GM12878 (cell line): ENCODE data around the gene ZNF627. TPM values are rescaled to one million over a fixed set of nuclear protein-coding genes. Genes with fewer than 3 reads are reported as not detected.

Experiments
- DPF2 ChIP-seq: fragments of 450-650 bp; IDR thresholded peaks from 2 replicates; pipeline ENCODE4 v1.6.1; 2017; ENCODE audit warnings: mild to moderate bottlenecking
- ETV6 ChIP-seq, 2 experiments: fragments of 450-650 bp in 1 of 2; IDR thresholded peaks in 1 of 2; conservative IDR thresholded peaks in 1 of 2; 2 replicates each; pipeline ENCODE4 v1.6.1; 2014; ENCODE audit warnings: antibody characterized with exemption in 1 of 2, borderline replicate concordance in 1 of 2, low read depth in 1 of 2, mild to moderate bottlenecking in 1 of 2, moderate library complexity in 1 of 2
- GATAD2B ChIP-seq: fragments of 450-650 bp; conservative IDR thresholded peaks from 2 replicates; pipeline ENCODE4 v1.6.1; 2017; ENCODE audit warnings: low read depth, mild to moderate bottlenecking, moderate library complexity
- HCFC1 ChIP-seq: fragments of 150-350 bp; IDR thresholded peaks from 2 replicates; pipeline ENCODE4 v1.6.1; 2014; ENCODE audit warnings: low read length
- LARP7 ChIP-seq: fragments of 450-650 bp; IDR thresholded peaks from 2 replicates; pipeline ENCODE4 v1.6.1; 2017; ENCODE audit warnings: mild to moderate bottlenecking
- NFXL1 ChIP-seq: fragments of 450-650 bp; IDR thresholded peaks from 2 replicates; pipeline ENCODE4 v1.6.1; 2017; ENCODE audit warnings: antibody characterized with exemption, mild to moderate bottlenecking, borderline replicate concordance
- NR2C2 ChIP-seq: IDR thresholded peaks from 2 replicates; pipeline ENCODE4 v1.6.1; 2011; ENCODE audit warnings: borderline replicate concordance, low read depth; ENCODE audit not compliant: control insufficient read depth, insufficient read length
- NR2F1 ChIP-seq: fragments of 450-650 bp; conservative IDR thresholded peaks from 2 replicates; pipeline ENCODE4 v1.6.1; 2017; ENCODE audit warnings: mild to moderate bottlenecking
- PML ChIP-seq: IDR thresholded peaks from 2 replicates; pipeline ENCODE4 v1.6.1; 2012; ENCODE audit warnings: low read length, inconsistent platforms
- POLR2AphosphoS5 ChIP-seq: IDR thresholded peaks from 2 replicates; pipeline ENCODE4 v1.6.1; 2011; ENCODE audit warnings: mild to moderate bottlenecking, low read length, inconsistent platforms
- SREBF2 ChIP-seq: IDR thresholded peaks from 2 replicates; pipeline ENCODE4 v1.6.1; 2012; ENCODE audit warnings: mild to moderate bottlenecking, low read length
- SRF ChIP-seq, 2 experiments: IDR thresholded peaks; 2 replicates each; pipeline ENCODE4 v1.6.1; 2011; ENCODE audit warnings: low read depth in 2 of 2, low read length in 2 of 2, mild to moderate bottlenecking in 1 of 2, moderate library complexity in 1 of 2
- TAF1 ChIP-seq: IDR thresholded peaks from 2 replicates; pipeline ENCODE4 v1.6.1; 2011; ENCODE audit warnings: mild to moderate bottlenecking, low read depth, low read length, borderline replicate concordance
- TCF12 ChIP-seq: IDR thresholded peaks from 2 replicates; pipeline ENCODE4 v1.6.1; 2011; ENCODE audit warnings: low read depth, mild to moderate bottlenecking, low read length
- TCF3 ChIP-seq: IDR thresholded peaks from 2 replicates; pipeline ENCODE4 v1.6.1; 2012; ENCODE audit warnings: low read depth, mild to moderate bottlenecking, low read length, borderline replicate concordance; ENCODE audit not compliant: insufficient read depth
- YY1 ChIP-seq: IDR thresholded peaks from 2 replicates; pipeline ENCODE4 v1.6.1; 2011; ENCODE audit warnings: low read depth, mild to moderate bottlenecking, low read length
- polyA plus RNA-seq, 11 experiments: library from polyadenylated mRNA; depleted of rRNA in 4 of 11; unstranded in 6 of 11; stranded (reverse) in 5 of 11; fragments of >200 nt; fragmentation: Nextera tagmentation in 4 of 11; fragmentation: Illumina TruSeq in 1 of 11; extraction: Ambion mirVana in 4 of 11; extraction: Trizol in 1 of 11; gene quantifications; 1 replicate in 1 of 11; 2 replicates in 10 of 11; pipeline versions ENCODE4 v1.2.1 to v1.2.3, GENCODE V29; 2011 to 2016; ENCODE audit warnings: inconsistent platforms in 2 of 11, missing spikeins in 2 of 11, low read depth in 1 of 11
- total RNA-seq, 4 experiments: library from RNA; depleted of rRNA in 3 of 4; stranded (reverse); fragments of >200 nt in 3 of 4; fragmentation: Illumina TruSeq in 1 of 4; extraction: Trizol in 1 of 4; gene quantifications; 2 replicates each; pipeline versions ENCODE4 v1.2.1 to v1.2.3, GENCODE V29; 2013 to 2021
- TF ChIP-seq, protein P1 (sequence below): fragments of 450-650 bp; IDR thresholded peaks from 2 replicates; pipeline ENCODE4 v1.6.1; 2018; ENCODE audit warnings: mild to moderate bottlenecking, low read depth, moderate library complexity; ENCODE audit not compliant: partially characterized antibody
- TF ChIP-seq, protein P2 (sequence below): fragments of 450-650 bp; IDR thresholded peaks from 2 replicates; pipeline ENCODE4 v1.6.1; 2017; ENCODE audit warnings: mild to moderate bottlenecking, moderate library complexity
- TF ChIP-seq, protein P3 (sequence below): IDR thresholded peaks from 2 replicates; pipeline ENCODE4 v1.6.1; 2011; ENCODE audit warnings: low read depth, mild to moderate bottlenecking, low read length, moderate library complexity, borderline replicate concordance; ENCODE audit errors: extremely low read depth
- TF ChIP-seq, protein P4 (sequence below): IDR thresholded peaks from 2 replicates; pipeline ENCODE4 v1.6.1; 2012; ENCODE audit warnings: low read depth, low read length, improper control_type of control experiment

The ZNF627 gene
- total and polyA plus RNA-seq, 10 of the 15 experiments (the other 5 are each of a cell fraction or from before 2014, with no cell fraction given), result 5.1 to 13.7 (median 10.2) TPM

DNA sequence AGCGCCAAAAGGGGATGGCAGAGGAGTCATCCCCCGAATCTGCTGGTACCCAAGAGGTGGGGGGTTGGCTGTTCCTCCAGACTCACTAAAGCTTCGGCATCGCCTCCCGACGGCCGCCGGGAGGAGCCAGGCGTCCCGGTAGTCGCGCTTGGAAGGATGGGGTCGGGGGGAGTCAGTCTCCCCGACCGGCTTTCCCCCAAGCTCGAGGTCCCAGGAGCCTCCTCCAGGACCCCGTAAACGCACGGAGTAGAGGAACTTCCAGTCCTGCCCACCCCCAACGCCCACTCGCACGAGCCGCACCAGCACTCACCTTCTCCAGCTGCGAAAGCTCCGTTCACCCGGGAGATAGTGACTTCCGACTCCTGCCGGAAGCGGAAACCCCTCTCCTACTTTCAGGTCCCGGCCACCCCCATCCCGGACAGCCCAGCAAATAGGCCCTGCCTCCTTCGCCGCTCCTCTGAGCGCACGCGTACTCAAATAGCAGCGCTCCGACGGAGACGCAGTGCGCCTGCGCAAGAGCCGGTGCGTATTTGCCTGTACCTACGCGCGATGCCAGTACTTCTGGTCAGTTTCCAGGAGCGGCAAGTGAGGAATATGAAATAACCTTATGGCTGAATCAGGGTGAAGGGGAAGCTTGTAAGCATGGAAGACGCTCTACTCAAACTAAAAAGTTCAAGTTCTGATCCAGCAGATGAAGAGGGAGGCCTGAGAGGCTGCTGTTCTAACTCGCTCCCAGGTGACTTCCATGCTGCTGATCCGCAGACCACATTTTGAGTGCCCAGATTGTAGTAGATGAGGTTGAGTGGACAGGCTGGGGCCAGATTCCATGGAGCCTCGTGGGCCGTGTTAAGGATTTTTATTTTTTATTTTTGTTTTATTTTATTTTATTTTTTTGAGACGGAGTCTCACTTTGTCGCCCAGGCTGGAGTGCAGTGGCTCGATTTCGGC lies 38.1 kb upstream of the ZNF627 start, which contains the start of gene ELOF1 (continued):
- TF ChIP-seq TCF3, result 0 out of 2 replicates have a peak, but pooled peaks have one; percentile 56
- no peak for TF ChIP-seq NR2C2
- TF ChIP-seq, protein P1, sequence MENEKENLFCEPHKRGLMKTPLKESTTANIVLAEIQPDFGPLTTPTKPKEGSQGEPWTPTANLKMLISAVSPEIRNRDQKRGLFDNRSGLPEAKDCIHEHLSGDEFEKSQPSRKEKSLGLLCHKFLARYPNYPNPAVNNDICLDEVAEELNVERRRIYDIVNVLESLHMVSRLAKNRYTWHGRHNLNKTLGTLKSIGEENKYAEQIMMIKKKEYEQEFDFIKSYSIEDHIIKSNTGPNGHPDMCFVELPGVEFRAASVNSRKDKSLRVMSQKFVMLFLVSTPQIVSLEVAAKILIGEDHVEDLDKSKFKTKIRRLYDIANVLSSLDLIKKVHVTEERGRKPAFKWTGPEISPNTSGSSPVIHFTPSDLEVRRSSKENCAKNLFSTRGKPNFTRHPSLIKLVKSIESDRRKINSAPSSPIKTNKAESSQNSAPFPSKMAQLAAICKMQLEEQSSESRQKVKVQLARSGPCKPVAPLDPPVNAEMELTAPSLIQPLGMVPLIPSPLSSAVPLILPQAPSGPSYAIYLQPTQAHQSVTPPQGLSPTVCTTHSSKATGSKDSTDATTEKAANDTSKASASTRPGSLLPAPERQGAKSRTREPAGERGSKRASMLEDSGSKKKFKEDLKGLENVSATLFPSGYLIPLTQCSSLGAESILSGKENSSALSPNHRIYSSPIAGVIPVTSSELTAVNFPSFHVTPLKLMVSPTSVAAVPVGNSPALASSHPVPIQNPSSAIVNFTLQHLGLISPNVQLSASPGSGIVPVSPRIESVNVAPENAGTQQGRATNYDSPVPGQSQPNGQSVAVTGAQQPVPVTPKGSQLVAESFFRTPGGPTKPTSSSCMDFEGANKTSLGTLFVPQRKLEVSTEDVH, result peak; percentile 87
- TF ChIP-seq DPF2, result peak; percentile 43; the same call in 1 of the 2 replicates
- peak; percentile 46; the same call in 1 of the 2 replicates for TF ChIP-seq NR2F1
- TF ChIP-seq TAF1, result peak; percentile 60; the same call in 1 of the 2 replicates
- TF ChIP-seq TCF12, result peak; percentile 74
- TF ChIP-seq ETV6 (conservative IDR thresholded peaks at IDR 0.05 in 1 of 2, IDR thresholded peaks at IDR 0.05 in 1 of 2; ENCODE audit: borderline replicate concordance in 1 of 2, low read depth in 1 of 2), result peak in 1 of 2 experiments; percentile 90; a peak in 2 of 4 replicates
- peak; percentile 58; the same call in 1 of the 2 replicates for TF ChIP-seq SREBF2
- TF ChIP-seq YY1, result peak; percentile 54; the same call in 1 of the 2 replicates
- peak; percentile 83 for TF ChIP-seq POLR2AphosphoS5
- TF ChIP-seq, protein P2, sequence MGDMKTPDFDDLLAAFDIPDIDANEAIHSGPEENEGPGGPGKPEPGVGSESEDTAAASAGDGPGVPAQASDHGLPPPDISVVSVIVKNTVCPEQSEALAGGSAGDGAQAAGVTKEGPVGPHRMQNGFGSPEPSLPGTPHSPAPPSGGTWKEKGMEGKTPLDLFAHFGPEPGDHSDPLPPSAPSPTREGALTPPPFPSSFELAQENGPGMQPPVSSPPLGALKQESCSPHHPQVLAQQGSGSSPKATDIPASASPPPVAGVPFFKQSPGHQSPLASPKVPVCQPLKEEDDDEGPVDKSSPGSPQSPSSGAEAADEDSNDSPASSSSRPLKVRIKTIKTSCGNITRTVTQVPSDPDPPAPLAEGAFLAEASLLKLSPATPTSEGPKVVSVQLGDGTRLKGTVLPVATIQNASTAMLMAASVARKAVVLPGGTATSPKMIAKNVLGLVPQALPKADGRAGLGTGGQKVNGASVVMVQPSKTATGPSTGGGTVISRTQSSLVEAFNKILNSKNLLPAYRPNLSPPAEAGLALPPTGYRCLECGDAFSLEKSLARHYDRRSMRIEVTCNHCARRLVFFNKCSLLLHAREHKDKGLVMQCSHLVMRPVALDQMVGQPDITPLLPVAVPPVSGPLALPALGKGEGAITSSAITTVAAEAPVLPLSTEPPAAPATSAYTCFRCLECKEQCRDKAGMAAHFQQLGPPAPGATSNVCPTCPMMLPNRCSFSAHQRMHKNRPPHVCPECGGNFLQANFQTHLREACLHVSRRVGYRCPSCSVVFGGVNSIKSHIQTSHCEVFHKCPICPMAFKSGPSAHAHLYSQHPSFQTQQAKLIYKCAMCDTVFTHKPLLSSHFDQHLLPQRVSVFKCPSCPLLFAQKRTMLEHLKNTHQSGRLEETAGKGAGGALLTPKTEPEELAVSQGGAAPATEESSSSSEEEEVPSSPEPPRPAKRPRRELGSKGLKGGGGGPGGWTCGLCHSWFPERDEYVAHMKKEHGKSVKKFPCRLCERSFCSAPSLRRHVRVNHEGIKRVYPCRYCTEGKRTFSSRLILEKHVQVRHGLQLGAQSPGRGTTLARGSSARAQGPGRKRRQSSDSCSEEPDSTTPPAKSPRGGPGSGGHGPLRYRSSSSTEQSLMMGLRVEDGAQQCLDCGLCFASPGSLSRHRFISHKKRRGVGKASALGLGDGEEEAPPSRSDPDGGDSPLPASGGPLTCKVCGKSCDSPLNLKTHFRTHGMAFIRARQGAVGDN, result peak; percentile 11; the same call in 1 of the 2 replicates
- no peak for TF ChIP-seq NFXL1
- peak; percentile 89 for TF ChIP-seq PML
- peak; percentile 60; the same call in 1 of the 2 replicates for TF ChIP-seq LARP7
- TF ChIP-seq, protein P3, sequence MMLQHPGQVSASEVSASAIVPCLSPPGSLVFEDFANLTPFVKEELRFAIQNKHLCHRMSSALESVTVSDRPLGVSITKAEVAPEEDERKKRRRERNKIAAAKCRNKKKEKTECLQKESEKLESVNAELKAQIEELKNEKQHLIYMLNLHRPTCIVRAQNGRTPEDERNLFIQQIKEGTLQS, result no peak
- TF ChIP-seq, protein P4, sequence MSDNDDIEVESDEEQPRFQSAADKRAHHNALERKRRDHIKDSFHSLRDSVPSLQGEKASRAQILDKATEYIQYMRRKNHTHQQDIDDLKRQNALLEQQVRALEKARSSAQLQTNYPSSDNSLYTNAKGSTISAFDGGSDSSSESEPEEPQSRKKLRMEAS, result peak; percentile 52; the same call in 1 of the 2 replicates
- 0 out of 4 replicates have a peak, but pooled peaks of 1 of the 2 experiments have one; percentile 5 for TF ChIP-seq SRF (IDR thresholded peaks at IDR 0.05; ENCODE audit: low read depth in 2 of 2, low read length in 2 of 2)
- peak; percentile 71 for TF ChIP-seq GATAD2B
- peak; percentile 58 for TF ChIP-seq HCFC1
